Memory B cell (primary cell): ENCODE measurements around the gene CASZ1.

ENCODE experiments used
- ATAC-seq: fragments of 150-1000 bp; cut with Tn5 transposase; 2 replicates; pipeline ENCODE4 v1.10.0; 2021; ENCODE audit warnings: low read depth, mild to moderate bottlenecking, moderate library complexity
- DNase-seq, 2 donors: peaks; one replicate each; pipeline ENCODE4 v3.0.0; 2022; ENCODE audit warnings: low spot score in 2 of 2
- H3K27ac Mint-ChIP-seq: one replicate; pipeline ENCODE4 v1.8.0; 2022; ENCODE audit warnings: mild to moderate bottlenecking, moderate library complexity, mixed read lengths
- H3K27me3 Mint-ChIP-seq: one replicate; pipeline ENCODE4 v1.8.0; 2022; ENCODE audit warnings: mixed read lengths
- H3K36me3 Mint-ChIP-seq: one replicate; pipeline ENCODE4 v1.8.0; 2022; ENCODE audit warnings: mild to moderate bottlenecking, mixed read lengths
- H3K4me1 Mint-ChIP-seq: one replicate; pipeline ENCODE4 v1.8.0; 2022; ENCODE audit warnings: mixed read lengths
- H3K4me3 Mint-ChIP-seq: one replicate; pipeline ENCODE4 v1.8.0; 2022; ENCODE audit warnings: mild to moderate bottlenecking, moderate library complexity, mixed read lengths
- H3K9me3 Mint-ChIP-seq: one replicate; pipeline ENCODE4 v1.8.0; 2022; ENCODE audit warnings: mixed read lengths

The CASZ1 gene

GRCh38 chr1:10613340-10613739, 183.1 kb downstream of the CASZ1 start:
- peaks cover 8% of the 10 kb centered on the region for H3K36me3 Mint-ChIP-seq
- peak overlapping the region; percentile 38 for H3K27ac Mint-ChIP-seq
- H3K4me1 Mint-ChIP-seq = peaks cover 9% of the 10 kb centered on the region
- H3K9me3 Mint-ChIP-seq = no peaks in the 10 kb centered on the region
- no peak for ATAC-seq
- DNase-seq = no peak
- no peak overlapping the region for H3K4me3 Mint-ChIP-seq
- no peaks in the 10 kb centered on the region for H3K27me3 Mint-ChIP-seq

GRCh38 chr1:10612436-10613160, 183.8 kb downstream of the CASZ1 start:
- no peaks in the 10 kb centered on the region for H3K27me3 Mint-ChIP-seq
- no peak for ATAC-seq
- peaks cover 12% of the 10 kb centered on the region for H3K36me3 Mint-ChIP-seq
- peaks cover 9% of the 10 kb centered on the region for H3K4me1 Mint-ChIP-seq
- no peaks in the 10 kb centered on the region for H3K9me3 Mint-ChIP-seq
- H3K4me3 Mint-ChIP-seq = no peak overlapping the region
- DNase-seq = no peak
- H3K27ac Mint-ChIP-seq = no peak overlapping the region

GRCh38 chr1:10610901-10611600, 185.4 kb downstream of the CASZ1 start:
- H3K4me1 Mint-ChIP-seq = peaks cover 9% of the 10 kb centered on the region
- no peak for ATAC-seq
- no peak overlapping the region for H3K4me3 Mint-ChIP-seq
- H3K36me3 Mint-ChIP-seq = peaks cover 18% of the 10 kb centered on the region
- no peak overlapping the region for H3K27ac Mint-ChIP-seq
- no peaks in the 10 kb centered on the region for H3K27me3 Mint-ChIP-seq
- no peaks in the 10 kb centered on the region for H3K9me3 Mint-ChIP-seq
- no peak for DNase-seq

GRCh38 chr1:10608690-10609089, 187.8 kb downstream of the CASZ1 start:
- Mint-ChIP-seq H3K27me3 (no peaks in the 10 kb centered on the region), H3K27ac (no peak overlapping the region), H3K36me3 (peaks cover 29% of the 10 kb centered on the region), H3K9me3 (no peaks in the 10 kb centered on the region), H3K4me3 (no peak overlapping the region), H3K4me1 (no peaks in the 10 kb centered on the region)
- DNase-seq (no peak), ATAC-seq (no peak)

GRCh38 chr1:10607228-10607627, 189.2 kb downstream of the CASZ1 start:
- no peak for DNase-seq
- ATAC-seq = no peak
- no peaks in the 10 kb centered on the region for H3K9me3 Mint-ChIP-seq
- H3K27me3 Mint-ChIP-seq = no peaks in the 10 kb centered on the region
- peaks cover 33% of the 10 kb centered on the region for H3K36me3 Mint-ChIP-seq
- H3K27ac Mint-ChIP-seq = no peak overlapping the region
- H3K4me1 Mint-ChIP-seq = no peaks in the 10 kb centered on the region
- no peak overlapping the region for H3K4me3 Mint-ChIP-seq

DNA sequence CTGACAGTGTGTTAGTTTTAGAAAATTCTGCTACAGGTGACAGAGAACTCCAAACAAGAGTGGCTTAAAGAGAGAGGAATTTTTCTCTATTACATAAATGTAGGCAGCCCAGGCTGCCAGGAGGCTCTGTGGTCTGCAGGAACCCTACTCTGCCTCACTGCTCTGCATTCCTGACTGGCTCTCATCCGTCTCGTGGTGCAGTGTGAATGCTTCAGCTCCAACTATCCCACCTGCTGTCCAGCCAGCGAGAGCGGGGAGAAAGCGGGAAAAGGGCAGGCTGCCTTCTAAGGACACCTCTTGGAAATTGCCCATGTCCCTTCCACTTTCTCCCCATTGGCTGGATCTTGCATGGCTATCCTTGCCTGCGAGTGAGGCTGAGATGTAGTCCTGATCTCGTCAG, 190.4 kb downstream of the CASZ1 start:
- Mint-ChIP-seq H3K27ac (no peak overlapping the region), H3K4me1 (no peaks in the 10 kb centered on the region), H3K9me3 (no peaks in the 10 kb centered on the region), H3K4me3 (no peak overlapping the region), H3K36me3 (peaks cover 33% of the 10 kb centered on the region), H3K27me3 (no peaks in the 10 kb centered on the region)
- ATAC-seq (no peak), DNase-seq (no peak)

- Mint-ChIP-seq H3K27me3 (no peaks in the 10 kb centered on the region), H3K4me1 (no peaks in the 10 kb centered on the region), H3K36me3 (peaks cover 30% of the 10 kb centered on the region), H3K27ac (no peak overlapping the region), H3K4me3 (no peak overlapping the region), H3K9me3 (no peaks in the 10 kb centered on the region)
- no peak for ATAC-seq
- DNase-seq = no peak
Measured at GRCh38 chr1:10604966-10605365, 191.5 kb downstream of the CASZ1 start.

DNA sequence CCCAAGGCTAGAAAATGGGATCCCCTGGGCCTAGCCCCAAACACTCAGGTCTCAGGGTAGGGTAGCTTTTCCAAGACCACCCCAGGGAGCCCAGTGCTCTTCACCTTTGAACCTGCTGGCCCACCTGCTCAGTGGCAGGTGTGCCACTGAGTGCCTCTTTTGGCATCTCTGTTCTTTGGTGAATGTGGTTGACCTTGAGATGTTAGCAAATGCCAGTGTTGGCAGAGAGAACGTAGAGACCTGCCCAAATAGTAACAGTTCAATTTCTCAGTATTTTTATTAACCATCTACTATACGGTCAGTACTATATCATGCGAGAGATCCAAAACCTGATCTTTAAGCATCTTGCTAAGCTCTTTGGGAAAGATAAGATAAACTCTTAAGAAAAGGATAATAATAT, 193.5 kb downstream of the CASZ1 start:
- H3K4me1 Mint-ChIP-seq = no peaks in the 10 kb centered on the region
- no peak for DNase-seq
- no peak overlapping the region for H3K27ac Mint-ChIP-seq
- no peak for ATAC-seq
- peaks cover 30% of the 10 kb centered on the region for H3K36me3 Mint-ChIP-seq
- no peak overlapping the region for H3K4me3 Mint-ChIP-seq
- no peaks in the 10 kb centered on the region for H3K27me3 Mint-ChIP-seq
- H3K9me3 Mint-ChIP-seq = no peaks in the 10 kb centered on the region

DNA sequence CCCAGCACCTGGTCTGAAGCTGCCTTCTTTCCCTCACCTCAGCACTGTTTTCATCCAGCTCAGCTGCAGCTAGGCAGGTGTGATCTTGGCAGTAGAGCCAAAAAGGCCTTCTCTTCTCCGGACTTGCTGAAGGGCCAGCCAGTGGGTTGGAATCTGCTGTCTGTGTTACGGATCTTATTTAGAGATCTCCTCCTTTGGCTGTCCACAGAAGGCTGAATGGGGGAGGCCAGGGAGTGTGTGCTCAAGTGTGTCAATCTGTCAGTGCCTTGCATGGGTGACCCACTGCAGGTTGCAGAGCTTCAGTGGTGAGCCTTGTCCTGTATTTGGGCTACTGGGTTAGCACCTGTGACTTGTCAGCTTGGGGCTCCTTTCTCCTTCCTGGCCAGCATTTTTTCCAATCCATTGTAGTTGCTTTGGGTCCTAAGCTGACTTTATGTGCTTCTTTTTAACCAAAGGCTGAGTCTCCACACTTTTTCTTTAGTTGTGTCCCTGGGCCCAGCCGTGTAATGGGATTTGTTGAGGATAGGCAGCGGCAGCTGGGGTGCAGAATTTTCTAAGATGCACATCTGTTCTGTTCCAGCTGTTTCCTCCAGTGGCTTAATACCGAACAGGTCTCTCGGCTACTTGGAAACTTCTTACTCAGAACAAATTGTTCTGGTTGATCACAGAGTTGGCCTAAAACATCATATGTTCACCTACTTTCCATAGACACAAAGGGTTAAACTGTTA, 194.9 kb downstream of the CASZ1 start:
- Mint-ChIP-seq H3K27ac (no peak overlapping the region), H3K27me3 (no peaks in the 10 kb centered on the region), H3K9me3 (no peaks in the 10 kb centered on the region), H3K36me3 (peaks cover 26% of the 10 kb centered on the region), H3K4me3 (no peak overlapping the region), H3K4me1 (no peaks in the 10 kb centered on the region)
- DNase-seq (no peak), ATAC-seq (no peak)

GRCh38 chr1:10599194-10599861, 197.1 kb downstream of the CASZ1 start:
- no peaks in the 10 kb centered on the region for H3K27me3 Mint-ChIP-seq
- ATAC-seq = no peak
- no peak overlapping the region for H3K27ac Mint-ChIP-seq

GRCh38 chr1:10598389-10598702, 198.1 kb downstream of the CASZ1 start:
- Mint-ChIP-seq H3K9me3 (no peaks in the 10 kb centered on the region), H3K4me3 (no peak overlapping the region), H3K36me3 (peaks cover 9% of the 10 kb centered on the region), H3K4me1 (peaks cover 4% of the 10 kb centered on the region), H3K27me3 (no peaks in the 10 kb centered on the region), H3K27ac (no peak overlapping the region)
- ATAC-seq (no peak), DNase-seq (no peak)

More at GRCh38 chr1:10599194-10599861, 197.1 kb downstream of the CASZ1 start:
- Mint-ChIP-seq H3K4me1 (peaks cover 4% of the 10 kb centered on the region), H3K4me3 (no peak overlapping the region), H3K9me3 (no peaks in the 10 kb centered on the region), H3K36me3 (peaks cover 14% of the 10 kb centered on the region)
- DNase-seq = no peak

GRCh38 chr1:10597492-10598388, 198.7 kb downstream of the CASZ1 start:
- Mint-ChIP-seq H3K4me3 (no peak overlapping the region), H3K27ac (no peak overlapping the region), H3K27me3 (no peaks in the 10 kb centered on the region), H3K9me3 (no peaks in the 10 kb centered on the region), H3K36me3 (peaks cover 7% of the 10 kb centered on the region), H3K4me1 (peaks cover 4% of the 10 kb centered on the region)
- no peak for ATAC-seq
- DNase-seq = no peak

GRCh38 chr1:10596780-10597179, 199.7 kb downstream of the CASZ1 start:
- Mint-ChIP-seq H3K27me3 (no peaks in the 10 kb centered on the region), H3K27ac (no peak overlapping the region), H3K4me3 (no peak overlapping the region), H3K9me3 (no peaks in the 10 kb centered on the region), H3K36me3 (peaks cover 7% of the 10 kb centered on the region), H3K4me1 (peaks cover 4% of the 10 kb centered on the region)
- ATAC-seq = no peak
- DNase-seq = no peak
